OCI-LY1 (cell line): Measurements from ENCODE around the gene FUOM.

Experiments used
- EZH2 ChIP-seq: fragments of 200-600 bp; sonication (generic), shearing (Covaris generic); IDR thresholded peaks from 2 replicates; pipeline ENCODE4 v1.8.0; 2017; ENCODE audit warnings: borderline replicate concordance, mixed run types, mild to moderate bottlenecking, antibody characterized with exemption, low read length, moderate library complexity, mixed read lengths
- TF ChIP-seq, protein P1 (sequence below): fragments of 200-600 bp; sonication (generic), shearing (Covaris generic); IDR thresholded peaks from 2 replicates; pipeline ENCODE4 v1.5.1; 2017; ENCODE audit warnings: mild to moderate bottlenecking, antibody characterized with exemption, low read length, moderate library complexity, mixed read lengths

DNA sequence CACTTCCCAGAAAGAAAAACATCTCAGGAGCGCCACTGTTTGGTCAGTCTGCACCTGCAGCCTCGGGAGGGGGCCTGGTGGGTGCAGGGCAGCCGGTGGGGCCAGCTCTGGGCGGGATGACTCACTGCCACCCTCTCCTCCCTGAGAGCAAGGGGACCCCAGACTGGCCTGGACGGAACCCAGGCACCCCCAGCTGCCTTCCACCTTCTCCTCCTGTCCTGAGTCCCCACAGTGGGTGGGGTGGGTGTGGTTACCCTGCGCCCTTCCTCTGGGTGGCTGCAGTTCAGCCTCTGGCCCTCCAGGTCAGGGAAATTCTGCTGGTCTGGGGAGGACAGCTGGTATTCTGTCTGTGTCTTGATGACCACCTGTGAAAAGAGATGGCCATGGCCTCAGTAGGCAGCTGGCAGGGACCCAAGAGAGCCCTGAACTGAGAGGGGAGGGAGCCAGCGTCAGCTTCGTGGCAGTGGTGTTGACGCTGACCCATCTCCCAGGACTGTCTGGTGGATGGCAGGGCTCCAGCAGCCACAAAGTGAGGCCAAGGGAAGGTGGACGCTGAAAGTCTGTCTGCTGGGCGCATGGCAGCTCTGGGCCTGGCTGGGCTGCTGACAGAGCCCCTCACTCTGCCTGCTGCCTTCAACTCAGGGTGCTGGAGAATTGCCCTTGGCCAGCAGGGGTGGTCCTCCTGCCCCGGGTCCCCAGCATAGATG is 30.0 kb downstream of the FUOM start:
- TF ChIP-seq, protein P1, sequence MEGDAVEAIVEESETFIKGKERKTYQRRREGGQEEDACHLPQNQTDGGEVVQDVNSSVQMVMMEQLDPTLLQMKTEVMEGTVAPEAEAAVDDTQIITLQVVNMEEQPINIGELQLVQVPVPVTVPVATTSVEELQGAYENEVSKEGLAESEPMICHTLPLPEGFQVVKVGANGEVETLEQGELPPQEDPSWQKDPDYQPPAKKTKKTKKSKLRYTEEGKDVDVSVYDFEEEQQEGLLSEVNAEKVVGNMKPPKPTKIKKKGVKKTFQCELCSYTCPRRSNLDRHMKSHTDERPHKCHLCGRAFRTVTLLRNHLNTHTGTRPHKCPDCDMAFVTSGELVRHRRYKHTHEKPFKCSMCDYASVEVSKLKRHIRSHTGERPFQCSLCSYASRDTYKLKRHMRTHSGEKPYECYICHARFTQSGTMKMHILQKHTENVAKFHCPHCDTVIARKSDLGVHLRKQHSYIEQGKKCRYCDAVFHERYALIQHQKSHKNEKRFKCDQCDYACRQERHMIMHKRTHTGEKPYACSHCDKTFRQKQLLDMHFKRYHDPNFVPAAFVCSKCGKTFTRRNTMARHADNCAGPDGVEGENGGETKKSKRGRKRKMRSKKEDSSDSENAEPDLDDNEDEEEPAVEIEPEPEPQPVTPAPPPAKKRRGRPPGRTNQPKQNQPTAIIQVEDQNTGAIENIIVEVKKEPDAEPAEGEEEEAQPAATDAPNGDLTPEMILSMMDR, result no peak
- no peak for TF ChIP-seq EZH2
